Activated CD4-positive, alpha-beta memory T cell treated with anti-CD3 and anti-CD28 coated beads, Interleukin-2, amount 10 ng/mL, durations not matched to agents 7 days and 5 days (primary cell): Measurements from ENCODE around the gene SFI1. TPM values are rescaled to one million over a fixed set of nuclear protein-coding genes. Genes with fewer than 3 reads are reported as not detected.

ENCODE experiments used
- CTCF ChIA-PET: fragments of 350-600 bp; sonication (Branson Sonifier 250); formaldehyde crosslinking; loops from one replicate; lab custom pipeline; 2021; ENCODE audit warnings: antibody characterized with exemption, inconsistent platforms; lab: Charles Lee
- POLR2A ChIA-PET: fragments of 350-600 bp; sonication (Branson Sonifier 250); formaldehyde crosslinking; loops from one replicate; lab custom pipeline; 2021; ENCODE audit warnings: antibody characterized with exemption; lab: Charles Lee
- DNase-seq: peaks from one replicate; pipeline ENCODE4 v3.0.0-alpha.2; 2020
- H3K27ac Mint-ChIP-seq: one replicate; pipeline ENCODE4 v1.8.0; 2021; ENCODE audit warnings: mild to moderate bottlenecking, mixed read lengths
- H3K27me3 Mint-ChIP-seq: one replicate; pipeline ENCODE4 v1.8.0; 2021; ENCODE audit warnings: mixed read lengths
- H3K36me3 Mint-ChIP-seq: one replicate; pipeline ENCODE4 v1.8.0; 2021; ENCODE audit warnings: low read depth, mixed read lengths
- H3K4me1 Mint-ChIP-seq: one replicate; pipeline ENCODE4 v1.8.0; 2021; ENCODE audit warnings: mixed read lengths
- H3K4me3 Mint-ChIP-seq: one replicate; pipeline ENCODE4 v1.8.0; 2021; ENCODE audit warnings: mild to moderate bottlenecking, mixed read lengths
- H3K9me3 Mint-ChIP-seq: one replicate; pipeline ENCODE4 v1.8.0; 2021; ENCODE audit warnings: mixed read lengths
- total RNA-seq, 2 experiments: library from RNA; stranded (reverse); gene quantifications; one replicate each; pipeline ENCODE4 v1.2.3, GENCODE V29; 2021

Gene SFI1
- total RNA-seq, 2 experiments from 2014 or later: 140 to 145 TPM

DNA sequence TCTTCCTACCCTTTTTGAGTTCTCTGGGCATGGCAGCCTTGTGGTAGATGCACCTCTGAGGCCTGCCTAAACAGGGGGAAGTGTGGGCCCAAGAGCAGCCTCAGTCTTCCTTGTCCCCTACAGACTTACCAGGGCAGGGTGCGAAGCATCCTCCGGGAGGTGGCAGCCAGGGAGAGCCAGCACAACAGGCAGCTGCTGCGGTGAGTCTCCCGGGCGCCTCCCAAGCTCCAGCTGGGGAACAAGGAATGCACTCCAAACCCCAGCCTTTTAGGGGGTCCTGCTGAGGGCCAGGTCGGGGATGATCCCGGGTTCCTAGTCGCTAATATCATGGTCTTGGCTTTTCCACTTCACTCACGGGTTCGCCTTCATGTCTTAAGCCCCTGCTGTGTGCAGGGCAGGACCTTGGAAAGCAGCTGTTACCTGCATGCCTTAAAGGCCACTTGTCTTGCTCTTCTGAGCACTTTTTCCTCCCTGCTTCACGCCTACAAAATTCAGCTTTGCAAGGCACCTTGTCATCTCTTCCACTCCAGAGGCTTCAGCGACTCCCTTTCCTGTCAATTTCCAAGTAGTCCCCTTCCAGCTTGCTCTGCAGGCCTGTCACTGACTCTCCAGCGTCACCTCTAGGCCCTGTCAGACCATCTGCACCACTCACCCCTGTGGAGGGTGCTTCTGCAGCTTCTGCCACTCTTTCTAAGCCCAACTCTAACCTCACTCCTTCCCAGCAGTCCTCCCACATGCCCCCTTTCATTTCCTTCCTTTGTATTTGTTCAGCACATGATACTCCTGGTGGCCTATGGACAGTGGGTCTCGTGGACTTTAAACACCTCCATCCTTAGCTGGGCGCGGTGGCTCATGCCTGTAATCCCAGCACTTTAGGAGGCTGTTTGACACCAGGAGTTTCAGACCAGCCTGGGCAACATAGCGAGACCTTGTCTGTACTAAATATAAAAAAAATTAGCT, 108.7 kb downstream of the SFI1 start:
- POLR2A ChIA-PET: interaction anchor here (0.9 to 1.5 kb wide), 4 partner anchors 8 to 72 kb away, joined by 3 read pairs; no protein-coding TSS in a partner anchor
- H3K4me1 Mint-ChIP-seq: no peaks in the 10 kb centered on the region
- no peak overlapping the region for H3K4me3 Mint-ChIP-seq
- H3K27me3 Mint-ChIP-seq: no peaks in the 10 kb centered on the region
- peak overlapping the region; percentile 7 for H3K27ac Mint-ChIP-seq
- H3K36me3 Mint-ChIP-seq: peaks cover 38% of the 10 kb centered on the region
- no peak for DNase-seq
- H3K9me3 Mint-ChIP-seq: no peaks in the 10 kb centered on the region
- CTCF ChIA-PET: no interaction called here

- Mint-ChIP-seq H3K36me3 (peaks cover 41% of the 10 kb centered on the region), H3K4me1 (no peaks in the 10 kb centered on the region), H3K4me3 (no peak overlapping the region), H3K27ac (no peak overlapping the region), H3K9me3 (no peaks in the 10 kb centered on the region), H3K27me3 (no peaks in the 10 kb centered on the region)
- ChIA-PET CTCF (no interaction called here), POLR2A (interaction anchor here (1.3 to 1.5 kb wide), 2 partner anchors 21 to 71 kb away, joined by 3 read pairs; no protein-coding TSS in a partner anchor)
- DNase-seq: no peak
Observed at GRCh38 chr22:31605851-31606585, 109.7 kb downstream of the SFI1 start.

DNA sequence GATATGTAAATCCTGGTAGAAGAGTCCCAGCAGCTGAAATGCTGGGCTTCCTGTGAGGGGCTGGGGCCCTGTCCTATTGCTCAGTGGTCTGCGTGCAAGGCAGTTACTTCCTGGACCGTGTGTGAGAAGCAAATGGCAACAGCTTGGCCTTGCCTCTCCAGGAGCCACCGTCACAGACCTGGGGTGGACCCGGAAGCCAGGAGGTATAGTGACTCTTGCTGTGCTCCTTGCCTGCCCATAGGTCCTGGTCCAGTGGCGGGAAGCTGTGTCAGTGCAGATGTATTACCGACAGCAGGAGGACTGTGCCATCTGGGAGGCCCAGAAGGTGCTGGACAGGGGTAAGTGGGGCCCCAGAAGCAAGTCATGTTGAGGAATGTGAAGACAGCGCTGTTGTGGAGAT, 111.4 kb downstream of the SFI1 start:
- H3K4me1 Mint-ChIP-seq: no peaks in the 10 kb centered on the region
- no peak for DNase-seq
- peaks cover 38% of the 10 kb centered on the region for H3K36me3 Mint-ChIP-seq
- no peak overlapping the region for H3K27ac Mint-ChIP-seq
- ChIA-PET POLR2A (interaction anchor here (1.3 to 1.8 kb wide), 2 partner anchors 10 to 16 kb away, joined by 5 read pairs; no protein-coding TSS in a partner anchor), CTCF (no interaction called here)
- H3K9me3 Mint-ChIP-seq: no peaks in the 10 kb centered on the region
- no peak overlapping the region for H3K4me3 Mint-ChIP-seq
- H3K27me3 Mint-ChIP-seq: no peaks in the 10 kb centered on the region

DNA sequence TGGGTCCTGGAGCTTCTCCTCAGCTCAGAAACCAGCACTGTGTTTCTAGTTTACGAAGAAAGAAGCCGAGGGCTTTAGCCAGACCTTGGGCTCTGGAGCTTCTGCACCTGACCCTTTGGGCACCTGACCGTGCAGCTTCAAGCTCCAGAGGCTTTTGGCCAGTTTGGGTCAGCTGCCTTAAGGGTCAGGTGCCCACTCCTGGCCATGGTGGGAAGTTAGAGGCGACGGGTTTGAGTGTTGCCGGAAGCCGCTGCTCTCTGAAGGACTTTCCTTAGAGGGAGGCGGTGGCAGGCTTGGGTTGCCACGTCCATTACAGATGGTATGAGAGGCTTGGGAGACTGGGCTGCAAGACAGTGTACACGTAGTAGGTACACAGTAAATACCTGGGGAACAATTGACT, 113.4 kb downstream of the SFI1 start:
- no peaks in the 10 kb centered on the region for H3K27me3 Mint-ChIP-seq
- no peaks in the 10 kb centered on the region for H3K9me3 Mint-ChIP-seq
- peaks cover 38% of the 10 kb centered on the region for H3K36me3 Mint-ChIP-seq
- H3K4me3 Mint-ChIP-seq: no peak overlapping the region
- H3K27ac Mint-ChIP-seq: no peak overlapping the region
- POLR2A ChIA-PET: no interaction called here
- CTCF ChIA-PET: no interaction called here
- H3K4me1 Mint-ChIP-seq: peaks cover 1% of the 10 kb centered on the region
- DNase-seq: no peak

- CTCF ChIA-PET: no interaction called here
Observed at GRCh38 chr22:31610611-31611010, 114.3 kb downstream of the SFI1 start.

GRCh38 chr22:31611061-31611760, 114.9 kb downstream of the SFI1 start:
- no peak for DNase-seq
- ChIA-PET POLR2A (interaction anchor here (1.5 kb wide), 1 partner anchor 9 kb away, joined by 4 read pairs; no protein-coding TSS in a partner anchor), CTCF (no interaction called here)
- H3K4me1 Mint-ChIP-seq: peaks cover 13% of the 10 kb centered on the region
- H3K9me3 Mint-ChIP-seq: no peaks in the 10 kb centered on the region
- H3K27me3 Mint-ChIP-seq: no peaks in the 10 kb centered on the region
- no peak overlapping the region for H3K4me3 Mint-ChIP-seq
- no peak overlapping the region for H3K27ac Mint-ChIP-seq
- peaks cover 34% of the 10 kb centered on the region for H3K36me3 Mint-ChIP-seq

More at GRCh38 chr22:31610611-31611010, 114.3 kb downstream of the SFI1 start:
- POLR2A ChIA-PET: no interaction called here
- Mint-ChIP-seq H3K36me3 (peaks cover 36% of the 10 kb centered on the region), H3K4me1 (peaks cover 7% of the 10 kb centered on the region), H3K9me3 (no peaks in the 10 kb centered on the region), H3K27me3 (no peaks in the 10 kb centered on the region), H3K4me3 (no peak overlapping the region), H3K27ac (no peak overlapping the region)
- no peak for DNase-seq

GRCh38 chr22:31612891-31613285, 116.6 kb downstream of the SFI1 start:
- CTCF ChIA-PET: no interaction called here
- no peaks in the 10 kb centered on the region for H3K27me3 Mint-ChIP-seq
- DNase-seq: no peak
- no peaks in the 10 kb centered on the region for H3K9me3 Mint-ChIP-seq
- H3K27ac Mint-ChIP-seq: peak overlapping the region; percentile 64
- POLR2A ChIA-PET: interaction anchor here (1.0 to 1.9 kb wide), 3 partner anchors 8 to 14 kb away, joined by 3 to 7 read pairs (median 7); no protein-coding TSS in a partner anchor
- H3K4me1 Mint-ChIP-seq: peaks cover 14% of the 10 kb centered on the region
- H3K4me3 Mint-ChIP-seq: no peak overlapping the region
- peaks cover 38% of the 10 kb centered on the region for H3K36me3 Mint-ChIP-seq

DNA sequence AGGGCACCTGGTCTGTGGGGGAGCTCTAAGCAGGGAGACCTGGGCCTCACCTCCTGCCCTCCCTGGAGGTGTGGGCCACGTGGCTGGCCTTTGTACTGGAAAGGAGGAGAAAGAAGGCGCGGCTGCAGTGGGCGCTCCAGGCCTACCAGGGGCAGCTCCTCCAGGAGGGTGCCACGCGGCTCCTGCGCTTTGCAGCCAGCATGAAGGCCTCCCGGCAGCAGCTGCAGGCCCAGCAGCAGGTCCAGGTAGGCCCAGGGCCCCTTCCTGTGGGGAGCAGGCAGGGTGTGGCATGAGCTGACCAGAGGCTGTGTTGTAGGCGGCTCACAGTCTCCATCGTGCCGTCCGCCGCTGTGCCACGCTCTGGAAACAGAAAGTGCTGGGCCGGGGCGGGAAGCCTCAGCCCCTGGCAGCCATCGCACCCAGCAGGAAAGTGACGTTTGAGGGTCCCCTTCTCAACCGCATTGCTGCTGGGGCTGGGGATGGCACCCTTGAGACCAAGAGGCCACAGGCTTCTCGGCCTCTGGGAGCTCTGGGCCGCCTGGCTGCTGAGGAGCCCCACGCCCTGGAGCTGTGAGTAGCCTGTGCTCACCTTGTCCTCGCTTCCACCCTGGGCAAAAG, 117.1 kb downstream of the SFI1 start:
- CTCF ChIA-PET: no interaction called here

GRCh38 chr22:31613904-31614296, 117.6 kb downstream of the SFI1 start:
- POLR2A ChIA-PET: interaction anchor here (1.5 to 1.9 kb wide), 2 partner anchors 10 to 13 kb away, joined by 7 read pairs; no protein-coding TSS in a partner anchor
- CTCF ChIA-PET: no interaction called here
- no peaks in the 10 kb centered on the region for H3K27me3 Mint-ChIP-seq
- H3K27ac Mint-ChIP-seq: no peak overlapping the region
- no peaks in the 10 kb centered on the region for H3K9me3 Mint-ChIP-seq
- H3K4me3 Mint-ChIP-seq: no peak overlapping the region
- peaks cover 14% of the 10 kb centered on the region for H3K4me1 Mint-ChIP-seq
- DNase-seq: no peak
- H3K36me3 Mint-ChIP-seq: peaks cover 39% of the 10 kb centered on the region

More for the DNA sequence above, 117.1 kb downstream of the SFI1 start:
- peaks cover 34% of the 10 kb centered on the region for H3K36me3 Mint-ChIP-seq
- DNase-seq: no peak
- no peaks in the 10 kb centered on the region for H3K9me3 Mint-ChIP-seq
- H3K27me3 Mint-ChIP-seq: no peaks in the 10 kb centered on the region
- peaks cover 14% of the 10 kb centered on the region for H3K4me1 Mint-ChIP-seq
- no peak overlapping the region for H3K27ac Mint-ChIP-seq
- POLR2A ChIA-PET: interaction anchor here (1.0 to 1.9 kb wide), 3 partner anchors 9 to 14 kb away, joined by 3 to 7 read pairs (median 7); no protein-coding TSS in a partner anchor
- H3K4me3 Mint-ChIP-seq: no peak overlapping the region

DNA sequence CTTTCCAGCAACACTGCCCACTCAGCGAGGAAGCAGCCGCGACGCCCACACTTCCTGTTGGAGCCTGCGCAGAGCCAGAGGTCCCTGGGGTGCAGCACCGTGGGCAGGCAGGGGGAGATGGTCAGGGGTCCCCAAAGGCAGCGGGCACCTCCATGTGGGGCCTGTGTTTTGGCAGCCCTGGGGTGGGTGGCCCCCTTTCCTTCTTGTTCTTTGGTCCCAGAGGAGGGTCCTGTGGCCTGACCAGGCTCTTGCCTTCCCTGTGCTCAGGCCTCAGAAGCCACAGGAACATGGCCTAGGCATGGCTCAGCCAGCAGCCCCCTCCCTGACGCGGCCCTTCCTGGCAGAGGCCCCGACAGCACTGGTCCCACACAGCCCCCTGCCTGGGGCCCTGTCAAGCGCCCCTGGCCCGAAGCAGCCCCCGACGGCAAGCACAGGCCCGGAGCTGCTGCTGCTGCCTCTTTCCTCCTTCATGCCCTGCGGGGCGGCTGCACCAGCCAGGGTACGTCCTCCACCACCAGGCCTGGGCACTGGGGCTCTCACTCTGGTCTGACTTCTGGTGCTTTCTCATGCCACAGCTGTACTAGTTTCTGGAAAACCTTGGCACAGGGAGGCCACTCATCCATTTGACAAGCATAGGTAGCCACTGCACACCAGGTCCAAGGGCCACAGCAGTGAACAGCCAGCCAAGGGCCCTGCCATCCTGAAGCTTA, 118.6 kb downstream of the SFI1 start:
- Mint-ChIP-seq H3K27ac (peak overlapping the region; percentile 64), H3K4me3 (no peak overlapping the region), H3K36me3 (peaks cover 43% of the 10 kb centered on the region), H3K27me3 (no peaks in the 10 kb centered on the region), H3K9me3 (no peaks in the 10 kb centered on the region), H3K4me1 (peaks cover 14% of the 10 kb centered on the region)
- ChIA-PET CTCF (no interaction called here), POLR2A (interaction anchor here (1.9 kb wide), 1 partner anchor 12 kb away, joined by 7 read pairs; no protein-coding TSS in a partner anchor)
- DNase-seq: no peak

DNA sequence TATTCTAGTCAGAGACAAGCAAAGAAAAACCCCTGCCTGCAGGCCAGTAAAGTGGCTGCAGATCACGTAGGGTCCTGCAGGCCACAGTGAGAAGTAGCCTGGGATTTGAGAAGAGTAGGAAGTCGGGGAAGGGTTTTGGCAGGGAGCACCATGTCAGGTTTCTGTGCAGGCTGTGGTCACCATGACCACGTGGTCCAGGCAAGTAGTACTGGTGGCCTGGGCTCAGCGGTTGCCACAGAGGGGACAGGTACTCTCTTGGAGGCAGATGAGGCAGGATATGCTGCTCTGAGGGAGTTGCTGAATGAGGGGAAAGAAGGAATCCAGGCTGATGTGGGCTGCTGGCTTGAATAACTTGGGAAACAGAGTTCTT, 119.1 kb downstream of the SFI1 start:
- Mint-ChIP-seq H3K4me1 (peaks cover 14% of the 10 kb centered on the region), H3K4me3 (no peak overlapping the region), H3K9me3 (no peaks in the 10 kb centered on the region), H3K27me3 (no peaks in the 10 kb centered on the region), H3K36me3 (peaks cover 43% of the 10 kb centered on the region), H3K27ac (peak overlapping the region; percentile 64)
- no peak for DNase-seq
- ChIA-PET POLR2A (interaction anchor here (1.4 kb wide), 1 partner anchor 9 kb away, joined by 3 read pairs; no protein-coding TSS in a partner anchor), CTCF (no interaction called here)
